Mesendoderm (in vitro differentiated cells): ENCODE measurements around the gene SLC2A6. TPM values are rescaled to one million over a fixed set of nuclear protein-coding genes. Genes with fewer than 3 reads are reported as not detected.

ENCODE experiments used
- DNase-seq: peaks from one replicate; pipeline ENCODE4 v3.0.0; 2013
- H2AK5ac ChIP-seq: 2 replicates; pipeline ENCODE4 v1.6.1; 2013; ENCODE audit warnings: low read length, inconsistent platforms
- H2BK120ac ChIP-seq: 2 replicates; pipeline ENCODE4 v1.6.1; 2013; ENCODE audit warnings: low read depth, mild to moderate bottlenecking, low read length, moderate library complexity, mixed read lengths
- H2BK15ac ChIP-seq: replicated peaks from 2 replicates; pipeline ENCODE4 v1.6.1; 2013; ENCODE audit warnings: low read depth, mild to moderate bottlenecking, moderate library complexity
- H2BK5ac ChIP-seq: 2 replicates; pipeline ENCODE4 v1.6.1; 2013; ENCODE audit warnings: low read length, inconsistent platforms
- H3K18ac ChIP-seq: 2 replicates; pipeline ENCODE4 v1.6.1; 2013; ENCODE audit warnings: mild to moderate bottlenecking, low read length, mixed read lengths
- H3K23ac ChIP-seq: one replicate; pipeline ENCODE4 v1.6.1; 2013; ENCODE audit warnings: low read length
- H3K27ac ChIP-seq: 2 replicates; pipeline ENCODE4 v1.5.1; 2013; ENCODE audit warnings: low read depth, mild to moderate bottlenecking, inconsistent platforms, low read length, moderate library complexity
- H3K27me3 ChIP-seq: 2 replicates; pipeline ENCODE4 v1.6.1; 2013; ENCODE audit warnings: low read length, control low read depth, mild to moderate bottlenecking, inconsistent platforms; ENCODE audit not compliant: insufficient read depth, poor library complexity
- H3K36me3 ChIP-seq: 2 replicates; pipeline ENCODE4 v1.6.1; 2013; ENCODE audit warnings: low read length, inconsistent platforms; ENCODE audit not compliant: control insufficient read depth, insufficient read depth
- H3K4ac ChIP-seq: one replicate; pipeline ENCODE4 v1.6.1; 2013; ENCODE audit warnings: low read depth, mild to moderate bottlenecking, low read length, moderate library complexity
- H3K4me1 ChIP-seq: 2 replicates; pipeline ENCODE4 v1.6.1; 2013; ENCODE audit warnings: low read depth, low read length, inconsistent platforms; ENCODE audit not compliant: control insufficient read depth
- H3K4me2 ChIP-seq: 2 replicates; pipeline ENCODE4 v1.6.1; 2013; ENCODE audit warnings: low read length
- H3K4me3 ChIP-seq: 2 replicates; pipeline ENCODE4 v1.5.1; 2013; ENCODE audit warnings: mild to moderate bottlenecking, low read length
- H3K56ac ChIP-seq: one replicate; pipeline ENCODE4 v1.6.1; 2013; ENCODE audit warnings: low read length
- H3K79me1 ChIP-seq: 2 replicates; pipeline ENCODE4 v1.6.1; 2013; ENCODE audit warnings: low read length, inconsistent platforms
- H3K79me2 ChIP-seq: 2 replicates; pipeline ENCODE4 v1.6.1; 2013; ENCODE audit warnings: mild to moderate bottlenecking, low read length; ENCODE audit not compliant: control insufficient read depth, insufficient read depth
- H3K9ac ChIP-seq: 2 replicates; pipeline ENCODE4 v1.6.1; 2013; ENCODE audit warnings: low read length, inconsistent platforms
- H4K5ac ChIP-seq: one replicate; pipeline ENCODE4 v1.6.1; 2013; ENCODE audit warnings: low read length
- H4K8ac ChIP-seq: one replicate; pipeline ENCODE4 v1.6.1; 2013; ENCODE audit warnings: low read depth, mild to moderate bottlenecking, control low read depth, low read length, moderate library complexity
- WGBS: extraction: QIAGEN DNeasy Blood & Tissue Kit; methylation state at CpG from one replicate; pipeline ENCODE4 v1.1.7; 2013; ENCODE audit warnings: low lambda C conversion rate, missing lambda C conversion rate; ENCODE audit not compliant: insufficient coverage; ENCODE audit errors: extremely low coverage; 5-methylcytosine and 5-hydroxymethylcytosine counted together
- polyA plus RNA-seq, 2 experiments: library from polyadenylated mRNA; stranded (reverse); fragments of 200-250 nt; gene quantifications; one replicate each; pipeline ENCODE4 v1.2.3, GENCODE V29; 2013

SLC2A6 gene
- polyA plus RNA-seq (2013, experiment 1 of 2) = 12.9 TPM
- polyA plus RNA-seq (2013, experiment 2 of 2) = 12.7 TPM

GRCh38 chr9:133478851-133479711 is at the start of gene SLC2A6:
Gene SLC2A6 (minus strand): TSS chr9:133479099. CDS start chr9:133479059, 40 bp downstream.
- H3K4ac ChIP-seq = peak within 1 kb of the TSS; percentile 59
- peak; percentile 93 for DNase-seq
- H2BK120ac ChIP-seq = no peak within 1 kb of the TSS
- peaks cover 9% of the 10 kb centered on the region for H3K79me1 ChIP-seq
- H4K5ac ChIP-seq = no peak within 1 kb of the TSS
- H3K79me2 ChIP-seq = peaks cover 7% of the 10 kb centered on the region
- peak within 1 kb of the TSS; percentile 78 for H2AK5ac ChIP-seq
- peaks cover 1% of the 10 kb centered on the region for H3K36me3 ChIP-seq
- peak within 1 kb of the TSS; percentile 25 for H2BK5ac ChIP-seq
- H3K27ac ChIP-seq = peak within 1 kb of the TSS; percentile 64
- peak within 1 kb of the TSS; percentile 93 for H3K18ac ChIP-seq
- peaks cover 5% of the 10 kb centered on the region for H3K4me1 ChIP-seq
- H3K56ac ChIP-seq = peak within 1 kb of the TSS; percentile 95
- H3K4me2 ChIP-seq = peak within 1 kb of the TSS; percentile 85
- peak within 1 kb of the TSS; percentile 76 for H3K4me3 ChIP-seq
- WGBS = no CpG with 5 or more reads among the region's 84 CpGs
- H3K23ac ChIP-seq = peak within 1 kb of the TSS; percentile 95
- no peak within 1 kb of the TSS for H4K8ac ChIP-seq
- H2BK15ac ChIP-seq = no peak within 1 kb of the TSS
- peak within 1 kb of the TSS; percentile 93 for H3K9ac ChIP-seq
- no peaks in the 10 kb centered on the region for H3K27me3 ChIP-seq

GRCh38 chr9:133528001-133528875 is 49.3 kb upstream of the SLC2A6 start:
- no peak for DNase-seq
- Histone ChIP-seq H2BK15ac (no peak overlapping the region), H3K23ac (no peak overlapping the region), H3K18ac (peak overlapping the region; percentile 69), H3K27ac (no peak overlapping the region), H3K4me1 (peaks cover 19% of the 10 kb centered on the region), H3K9ac (no peak overlapping the region), H2AK5ac (peak overlapping the region; percentile 41), H3K27me3 (no peaks in the 10 kb centered on the region), H4K5ac (no peak overlapping the region), H4K8ac (no peak overlapping the region), H3K56ac (peak overlapping the region; percentile 83), H2BK120ac (no peak overlapping the region), H3K4ac (no peak overlapping the region), H3K36me3 (no peaks in the 10 kb centered on the region), H3K79me1 (no peaks in the 10 kb centered on the region), H3K4me3 (no peak overlapping the region), H3K79me2 (no peaks in the 10 kb centered on the region), H3K4me2 (no peak overlapping the region), H2BK5ac (no peak overlapping the region)
- WGBS = no CpG with 5 or more reads among the region's 22 CpGs

GRCh38 chr9:133527444-133527920 is 48.6 kb upstream of the SLC2A6 start:
- peak overlapping the region; percentile 69 for H3K18ac ChIP-seq
- H2AK5ac ChIP-seq = no peak overlapping the region
- peak overlapping the region; percentile 83 for H3K56ac ChIP-seq
- H4K5ac ChIP-seq = no peak overlapping the region
- H3K27ac ChIP-seq = peak overlapping the region; percentile 6
- DNase-seq = no peak
- H2BK15ac ChIP-seq = no peak overlapping the region
- no CpG with 5 or more reads among the region's 18 CpGs for WGBS
- no peaks in the 10 kb centered on the region for H3K27me3 ChIP-seq
- no peak overlapping the region for H4K8ac ChIP-seq
- no peak overlapping the region for H3K4ac ChIP-seq
- H3K9ac ChIP-seq = peak overlapping the region; percentile 40
- no peaks in the 10 kb centered on the region for H3K79me2 ChIP-seq
- no peak overlapping the region for H3K4me2 ChIP-seq
- H3K4me3 ChIP-seq = no peak overlapping the region
- peak overlapping the region; percentile 33 for H2BK5ac ChIP-seq
- peaks cover 19% of the 10 kb centered on the region for H3K4me1 ChIP-seq
- peak overlapping the region; percentile 22 for H2BK120ac ChIP-seq
- no peaks in the 10 kb centered on the region for H3K36me3 ChIP-seq
- H3K79me1 ChIP-seq = no peaks in the 10 kb centered on the region
- H3K23ac ChIP-seq = peak overlapping the region; percentile 32

GRCh38 chr9:133526721-133527321 is 47.9 kb upstream of the SLC2A6 start:
- no CpG with 5 or more reads among the region's 21 CpGs for WGBS
- peak overlapping the region; percentile 6 for H3K27ac ChIP-seq
- peak overlapping the region; percentile 55 for H3K9ac ChIP-seq
- no peaks in the 10 kb centered on the region for H3K79me1 ChIP-seq
- H3K4me1 ChIP-seq = peaks cover 19% of the 10 kb centered on the region
- no peak overlapping the region for H3K23ac ChIP-seq
- H2AK5ac ChIP-seq = no peak overlapping the region
- no peaks in the 10 kb centered on the region for H3K79me2 ChIP-seq
- no peaks in the 10 kb centered on the region for H3K27me3 ChIP-seq
- peak overlapping the region; percentile 81 for H4K5ac ChIP-seq
- peak; percentile 84 for DNase-seq
- H3K4me3 ChIP-seq = no peak overlapping the region
- H3K18ac ChIP-seq = peak overlapping the region; percentile 69
- H3K4me2 ChIP-seq = no peak overlapping the region
- H3K36me3 ChIP-seq = no peaks in the 10 kb centered on the region
- no peak overlapping the region for H2BK15ac ChIP-seq
- H3K4ac ChIP-seq = peak overlapping the region; percentile 88
- no peak overlapping the region for H4K8ac ChIP-seq
- peak overlapping the region; percentile 90 for H2BK5ac ChIP-seq
- peak overlapping the region; percentile 83 for H3K56ac ChIP-seq
- peak overlapping the region; percentile 22 for H2BK120ac ChIP-seq

GRCh38 chr9:133525677-133526076 is 46.8 kb upstream of the SLC2A6 start:
- H3K18ac ChIP-seq = no peak overlapping the region
- H4K5ac ChIP-seq = no peak overlapping the region
- H4K8ac ChIP-seq = no peak overlapping the region
- H2AK5ac ChIP-seq = no peak overlapping the region
- no CpG with 5 or more reads among the region's 8 CpGs for WGBS
- H3K27ac ChIP-seq = no peak overlapping the region
- no peak overlapping the region for H3K4me3 ChIP-seq
- H2BK5ac ChIP-seq = peak overlapping the region; percentile 40
- H3K4me1 ChIP-seq = peaks cover 19% of the 10 kb centered on the region
- H3K79me1 ChIP-seq = no peaks in the 10 kb centered on the region
- H3K4me2 ChIP-seq = no peak overlapping the region
- H3K9ac ChIP-seq = no peak overlapping the region
- H2BK15ac ChIP-seq = no peak overlapping the region
- H3K79me2 ChIP-seq = no peaks in the 10 kb centered on the region
- no peaks in the 10 kb centered on the region for H3K36me3 ChIP-seq
- peak; percentile 32 for DNase-seq
- no peaks in the 10 kb centered on the region for H3K27me3 ChIP-seq
- H3K56ac ChIP-seq = peak overlapping the region; percentile 83
- no peak overlapping the region for H2BK120ac ChIP-seq
- no peak overlapping the region for H3K23ac ChIP-seq
- no peak overlapping the region for H3K4ac ChIP-seq
